ENCODE results near the gene COQ4.
"Not testable (repeated sequence)": the region's sequence is repeated elsewhere in the genome, so short reads cannot be mapped to it uniquely, and the experiment has no call there.

The COQ4 gene

GRCh38 chr9:128322404-128323211 lies at the start of gene COQ4, which contains the start of gene TRUB2:
Gene COQ4, plus strand, starts transcription at chr9:128322839. Its CDS starts 20 bp downstream, at chr9:128322859.
Gene TRUB2, minus strand, starts transcription at chr9:128322447. Its CDS starts 39 bp downstream, at chr9:128322408.
- DNase-seq: peak; percentile 92

GRCh38 chr9:128274245-128274644 lies 48.4 kb upstream of the COQ4 start:
- DNase-seq: no peak

GRCh38 chr9:128275198-128276007 lies 47.2 kb upstream of the COQ4 start, which contains the start of gene GOLGA2:
Gene GOLGA2, minus strand, starts transcription at chr9:128276007. Its CDS starts 31 bp downstream, at chr9:128275976.
- DNase-seq: no peak

- peak; percentile 99 for DNase-seq
Observed at GRCh38 chr9:128276008-128276573, 46.5 kb upstream of the COQ4 start, which contains the start of gene SWI5. Gene SWI5, plus strand, starts transcription at chr9:128276276.

GRCh38 chr9:128276574-128277270 lies 45.9 kb upstream of the COQ4 start:
- DNase-seq: no peak

- DNase-seq: not testable (repeated sequence)
Observed at GRCh38 chr9:128279088-128280073, 43.3 kb upstream of the COQ4 start.

- DNase-seq: no peak
Observed at GRCh38 chr9:128280084-128280622, 42.5 kb upstream of the COQ4 start.

- no peak for DNase-seq
Observed at GRCh38 chr9:128282500-128282899, 40.1 kb upstream of the COQ4 start.

GRCh38 chr9:128285033-128285784 lies 37.4 kb upstream of the COQ4 start:
- no peak for DNase-seq

GRCh38 chr9:128286440-128286839 lies 36.2 kb upstream of the COQ4 start:
- DNase-seq: peak; percentile 14

- no peak for DNase-seq
Observed at GRCh38 chr9:128288273-128289004, 34.2 kb upstream of the COQ4 start.

GRCh38 chr9:128292009-128292408 lies 30.6 kb upstream of the COQ4 start:
- DNase-seq: no peak

- no peak for DNase-seq
Observed at GRCh38 chr9:128293091-128293490, 29.5 kb upstream of the COQ4 start.

GRCh38 chr9:128294142-128294541 lies 28.5 kb upstream of the COQ4 start:
- DNase-seq: no peak

GRCh38 chr9:128296340-128297220 lies 26.1 kb upstream of the COQ4 start:
- DNase-seq: no peak

GRCh38 chr9:128297221-128297773 lies 25.3 kb upstream of the COQ4 start:
- DNase-seq: no peak

- DNase-seq: no peak
Observed at GRCh38 chr9:128298535-128299482, 23.8 kb upstream of the COQ4 start.
